Type B pancreatic cell (in vitro differentiated cells): ENCODE data around the gene MCF2L. TPM values are rescaled to one million over a fixed set of nuclear protein-coding genes. Genes with fewer than 3 reads are reported as not detected.

Experiments used
- DNase-seq: peaks from one replicate; pipeline ENCODE4 v3.0.0; 2021; ENCODE audit warnings: mixed read lengths; ENCODE audit not compliant: unreplicated experiment; ENCODE audit errors: extremely low spot score
- H3K27ac Mint-ChIP-seq: 2 replicates; pipeline ENCODE4 v1.8.0; 2021; ENCODE audit warnings: mild to moderate bottlenecking, mixed read lengths
- H3K27me3 Mint-ChIP-seq: 2 replicates; pipeline ENCODE4 v1.8.0; 2021; ENCODE audit warnings: mixed read lengths
- H3K36me3 Mint-ChIP-seq: 2 replicates; pipeline ENCODE4 v1.8.0; 2021; ENCODE audit warnings: mixed read lengths
- H3K4me1 Mint-ChIP-seq: one replicate; pipeline ENCODE4 v1.8.0; 2021; ENCODE audit warnings: mixed read lengths; ENCODE audit not compliant: unreplicated experiment
- H3K4me3 Mint-ChIP-seq: 2 replicates; pipeline ENCODE4 v1.8.0; 2021; ENCODE audit warnings: mild to moderate bottlenecking, mixed read lengths
- H3K9me3 Mint-ChIP-seq: 2 replicates; pipeline ENCODE4 v1.8.0; 2021; ENCODE audit warnings: mixed read lengths
- total RNA-seq: library from RNA; stranded (reverse); gene quantifications from 2 replicates; pipeline ENCODE4 v1.2.1, GENCODE V29; 2021; ENCODE audit warnings: low replicate concordance
- TF ChIP-seq, protein P1 (sequence below): fragments of 200-600 bp; sonication (generic); conservative IDR thresholded peaks from 2 replicates; pipeline ENCODE4 v1.5.0; 2021; ENCODE audit warnings: antibody characterized with exemption, mild to moderate bottlenecking

The MCF2L gene
- total RNA-seq, 1 donor from 2014 or later: 46.9 TPM

DNA sequence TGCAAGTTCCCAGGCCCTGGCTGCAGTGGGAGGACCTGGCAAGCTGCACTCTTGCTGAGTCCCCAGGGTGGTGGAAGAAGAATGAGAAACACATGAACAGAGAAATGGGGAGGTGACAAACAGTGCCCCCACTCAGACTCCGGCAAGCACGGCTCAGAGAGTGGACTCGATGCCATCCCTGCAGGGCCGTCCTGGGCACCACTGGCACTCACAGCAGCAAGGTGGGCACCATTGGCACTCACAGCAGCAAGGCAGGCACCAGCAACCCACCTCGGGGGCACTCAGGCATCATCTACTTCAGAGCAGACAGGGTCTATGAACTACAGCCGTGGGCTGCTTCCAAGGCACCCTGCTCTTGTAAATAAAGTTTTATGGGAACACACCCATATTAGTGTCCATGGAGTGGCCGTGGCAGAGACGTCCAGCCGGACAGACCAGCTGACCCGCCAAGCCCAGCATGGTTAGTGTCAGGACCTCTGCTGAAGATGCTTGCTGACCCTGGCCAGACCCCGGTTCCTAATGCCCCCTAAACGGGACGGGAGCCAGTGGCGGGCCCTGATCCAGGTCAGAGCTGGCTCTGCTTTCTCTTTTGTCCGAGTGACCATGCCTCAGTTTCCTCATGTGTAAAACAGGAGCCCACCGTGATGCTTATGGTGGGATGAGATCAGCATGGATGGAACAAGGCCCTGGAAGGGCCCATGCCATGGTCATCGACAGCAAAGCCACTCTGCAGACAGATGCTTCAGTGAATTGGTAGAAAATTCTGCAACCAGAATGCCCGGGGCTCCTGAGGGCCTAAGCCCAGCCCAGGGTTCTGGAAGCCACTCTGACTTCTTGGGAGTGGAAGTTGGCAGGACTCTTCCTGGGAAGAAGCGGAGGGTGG lies 151.5 kb downstream of the MCF2L start:
- peak; percentile 60 for DNase-seq
- Mint-ChIP-seq H3K9me3 (no peaks in the 10 kb centered on the region), H3K36me3 (no peaks in the 10 kb centered on the region), H3K27ac (no peak overlapping the region), H3K4me1 (peaks cover 11% of the 10 kb centered on the region), H3K27me3 (peaks cover 16% of the 10 kb centered on the region), H3K4me3 (no peak overlapping the region)
- TF ChIP-seq, protein P1, sequence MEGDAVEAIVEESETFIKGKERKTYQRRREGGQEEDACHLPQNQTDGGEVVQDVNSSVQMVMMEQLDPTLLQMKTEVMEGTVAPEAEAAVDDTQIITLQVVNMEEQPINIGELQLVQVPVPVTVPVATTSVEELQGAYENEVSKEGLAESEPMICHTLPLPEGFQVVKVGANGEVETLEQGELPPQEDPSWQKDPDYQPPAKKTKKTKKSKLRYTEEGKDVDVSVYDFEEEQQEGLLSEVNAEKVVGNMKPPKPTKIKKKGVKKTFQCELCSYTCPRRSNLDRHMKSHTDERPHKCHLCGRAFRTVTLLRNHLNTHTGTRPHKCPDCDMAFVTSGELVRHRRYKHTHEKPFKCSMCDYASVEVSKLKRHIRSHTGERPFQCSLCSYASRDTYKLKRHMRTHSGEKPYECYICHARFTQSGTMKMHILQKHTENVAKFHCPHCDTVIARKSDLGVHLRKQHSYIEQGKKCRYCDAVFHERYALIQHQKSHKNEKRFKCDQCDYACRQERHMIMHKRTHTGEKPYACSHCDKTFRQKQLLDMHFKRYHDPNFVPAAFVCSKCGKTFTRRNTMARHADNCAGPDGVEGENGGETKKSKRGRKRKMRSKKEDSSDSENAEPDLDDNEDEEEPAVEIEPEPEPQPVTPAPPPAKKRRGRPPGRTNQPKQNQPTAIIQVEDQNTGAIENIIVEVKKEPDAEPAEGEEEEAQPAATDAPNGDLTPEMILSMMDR: no peak

DNA sequence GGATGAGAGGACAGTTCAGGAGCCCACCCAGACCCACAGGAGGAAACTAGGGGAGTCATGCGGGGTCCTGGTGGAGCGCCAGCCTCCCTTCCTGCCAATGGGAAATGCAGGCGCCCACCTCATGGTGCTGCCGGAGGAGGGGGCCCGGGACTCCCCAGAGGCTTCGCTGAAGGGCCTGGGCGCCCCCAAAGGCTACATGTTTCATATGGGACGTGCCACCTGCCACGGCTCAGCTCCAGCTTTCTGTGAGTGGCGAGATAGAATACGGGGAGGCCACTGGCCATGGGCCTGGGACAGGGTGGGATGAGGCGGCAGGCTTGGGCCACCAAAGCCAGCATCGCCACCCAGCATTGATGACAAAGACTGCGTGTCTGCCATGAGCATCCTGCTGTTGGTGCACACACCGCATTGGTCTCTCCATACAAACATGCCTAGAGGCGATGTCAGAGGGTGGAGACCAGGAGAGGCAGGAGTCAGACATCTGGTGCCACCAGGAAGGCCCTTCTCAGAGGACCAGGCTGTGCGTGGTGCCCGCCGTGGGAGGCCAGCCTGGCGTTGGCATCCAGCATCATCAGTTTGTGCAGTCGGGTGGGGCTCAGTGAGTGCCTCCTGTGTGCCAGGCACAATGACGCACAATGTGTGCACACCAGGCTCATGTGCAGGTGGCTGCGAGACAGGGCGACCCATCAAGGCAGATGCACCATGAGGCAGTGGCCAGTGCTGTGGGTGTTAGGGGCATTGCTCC lies 152.3 kb downstream of the MCF2L start:
- peak; percentile 47 for DNase-seq
- H3K4me3 Mint-ChIP-seq: no peak overlapping the region
- H3K36me3 Mint-ChIP-seq: no peaks in the 10 kb centered on the region
- TF ChIP-seq, protein P1: no peak
- peaks cover 16% of the 10 kb centered on the region for H3K27me3 Mint-ChIP-seq
- no peaks in the 10 kb centered on the region for H3K9me3 Mint-ChIP-seq
- H3K27ac Mint-ChIP-seq: no peak overlapping the region
- peaks cover 11% of the 10 kb centered on the region for H3K4me1 Mint-ChIP-seq

DNA sequence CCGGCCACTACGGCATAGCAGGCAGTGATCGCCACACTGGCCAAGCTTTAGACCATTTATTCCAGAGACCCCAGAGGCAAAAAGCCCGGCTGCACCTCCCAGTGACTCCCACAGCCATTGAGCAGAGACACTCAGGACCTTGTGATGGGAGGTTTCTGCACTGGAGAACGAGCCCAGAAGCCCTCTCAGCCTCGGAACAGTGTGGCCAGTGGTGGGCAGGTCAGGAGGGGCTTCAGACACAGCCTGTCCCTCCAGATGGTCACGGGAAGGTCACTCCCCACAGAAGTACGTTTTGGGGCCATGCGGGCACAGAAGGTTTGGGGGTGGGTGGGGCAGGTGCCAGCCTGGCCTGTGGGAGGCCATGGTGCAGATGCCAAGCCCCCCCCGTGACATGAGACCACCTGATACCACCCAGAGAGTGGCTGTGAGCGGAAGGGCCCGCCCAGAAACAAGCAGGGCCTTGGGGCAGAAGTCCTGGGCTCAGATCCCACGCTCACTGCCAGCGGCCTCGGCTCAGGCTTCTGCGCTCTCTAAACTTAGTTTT lies 153.0 kb downstream of the MCF2L start:
- peak overlapping the region; percentile 77 for H3K4me3 Mint-ChIP-seq
- H3K27ac Mint-ChIP-seq: peak overlapping the region; percentile 81
- peak; percentile 53 for DNase-seq
- TF ChIP-seq, protein P1: no peak
- peaks cover 16% of the 10 kb centered on the region for H3K27me3 Mint-ChIP-seq
- no peaks in the 10 kb centered on the region for H3K36me3 Mint-ChIP-seq
- H3K9me3 Mint-ChIP-seq: no peaks in the 10 kb centered on the region
- H3K4me1 Mint-ChIP-seq: peaks cover 11% of the 10 kb centered on the region

DNA sequence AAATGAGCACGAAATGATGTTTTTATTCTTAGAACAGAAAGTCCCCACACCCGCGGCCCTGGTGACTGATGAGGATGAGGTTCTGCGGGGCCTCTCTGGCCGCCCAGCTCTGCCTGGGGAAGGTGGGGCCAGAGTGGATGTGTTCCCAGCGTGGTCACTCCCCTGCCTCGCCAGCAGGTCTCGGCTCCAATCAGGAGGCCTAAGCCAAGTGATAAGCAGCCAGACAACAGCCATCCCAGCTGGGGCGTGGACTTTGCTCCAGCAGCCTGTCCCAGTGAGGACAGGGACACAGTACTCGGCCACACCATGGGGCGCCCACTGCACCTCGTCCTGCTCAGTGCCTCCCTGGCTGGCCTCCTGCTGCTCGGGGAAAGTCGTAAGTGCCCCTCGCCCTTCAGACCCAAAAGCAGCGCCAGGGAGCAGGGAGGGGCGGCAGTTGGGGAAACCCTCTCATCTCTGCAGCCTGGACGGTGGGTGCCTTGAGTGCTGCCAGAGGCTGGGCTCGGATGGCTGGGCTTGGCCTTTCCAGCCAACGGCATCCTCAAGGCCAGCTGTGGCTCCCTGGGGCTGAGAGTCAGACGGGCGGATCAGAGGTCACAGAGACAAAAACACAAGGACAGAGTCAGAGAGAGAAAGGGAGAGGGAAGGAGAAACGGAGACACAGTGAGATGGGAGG lies 153.7 kb downstream of the MCF2L start, which contains the start of gene F10:
F10 (plus strand) TSS at position 250 of the 676 bp plus-strand sequence; CDS start at position 307, 57 bp downstream.
- DNase-seq: peak; percentile 74
- no peaks in the 10 kb centered on the region for H3K9me3 Mint-ChIP-seq
- H3K4me1 Mint-ChIP-seq: peaks cover 11% of the 10 kb centered on the region
- TF ChIP-seq, protein P1: peak; percentile 38
- peak within 1 kb of the TSS; percentile 81 for H3K27ac Mint-ChIP-seq
- H3K27me3 Mint-ChIP-seq: peaks cover 22% of the 10 kb centered on the region
- H3K36me3 Mint-ChIP-seq: no peaks in the 10 kb centered on the region
- H3K4me3 Mint-ChIP-seq: peak within 1 kb of the TSS; percentile 77
